ENCODE results near the gene PSMB7. TPM values are rescaled to one million over a fixed set of nuclear protein-coding genes. Genes with fewer than 3 reads are reported as not detected.

PSMB7 gene
- total and polyA plus RNA-seq, 8 donors = 39.0 to 99.9 (median 65.5) TPM

- Histone ChIP-seq H3K4me1 (peaks cover 0 to 4% (median 0%) of the 10 kb centered on the region in 3 donors), H3K9me3 (no peaks in the 10 kb centered on the region), H3K4me3 (no peak overlapping the region), H3K36me3 (peaks cover 0 to 21% (median 6%) of the 10 kb centered on the region in 3 donors), H3K27me3 (no peaks in the 10 kb centered on the region), H3K27ac (no peak overlapping the region)
- no peak for ATAC-seq
- DNase-seq = no peak
- TF ChIP-seq, protein P1, sequence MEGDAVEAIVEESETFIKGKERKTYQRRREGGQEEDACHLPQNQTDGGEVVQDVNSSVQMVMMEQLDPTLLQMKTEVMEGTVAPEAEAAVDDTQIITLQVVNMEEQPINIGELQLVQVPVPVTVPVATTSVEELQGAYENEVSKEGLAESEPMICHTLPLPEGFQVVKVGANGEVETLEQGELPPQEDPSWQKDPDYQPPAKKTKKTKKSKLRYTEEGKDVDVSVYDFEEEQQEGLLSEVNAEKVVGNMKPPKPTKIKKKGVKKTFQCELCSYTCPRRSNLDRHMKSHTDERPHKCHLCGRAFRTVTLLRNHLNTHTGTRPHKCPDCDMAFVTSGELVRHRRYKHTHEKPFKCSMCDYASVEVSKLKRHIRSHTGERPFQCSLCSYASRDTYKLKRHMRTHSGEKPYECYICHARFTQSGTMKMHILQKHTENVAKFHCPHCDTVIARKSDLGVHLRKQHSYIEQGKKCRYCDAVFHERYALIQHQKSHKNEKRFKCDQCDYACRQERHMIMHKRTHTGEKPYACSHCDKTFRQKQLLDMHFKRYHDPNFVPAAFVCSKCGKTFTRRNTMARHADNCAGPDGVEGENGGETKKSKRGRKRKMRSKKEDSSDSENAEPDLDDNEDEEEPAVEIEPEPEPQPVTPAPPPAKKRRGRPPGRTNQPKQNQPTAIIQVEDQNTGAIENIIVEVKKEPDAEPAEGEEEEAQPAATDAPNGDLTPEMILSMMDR (IDR thresholded peaks at IDR 0.05) = no peak
- intact Hi-C loops (cut with DNase I) = no loop called here
- 91 to 93% methylated on average over 14 of the region's 14 CpGs for WGBS, 2 donors
- no peak for FAIRE-seq
These were observed 111.5 kb downstream of the PSMB7 start for GRCh38 chr9:124303762-124304161.

Other genes starting within 250 kb of the PSMB7 start
- gene NEK6, start 157.5 kb downstream of the PSMB7 start, total RNA-seq = 10 to 100 TPM; 25.1 to 67.0 (median 34.2) TPM
- gene NEK6, start 157.5 kb downstream of the PSMB7 start, polyA plus RNA-seq = 10 to 100 TPM in 1 of 2 donors, 1 to 10 TPM in 1; 7.8 to 12.5 TPM
- not detected for gene ADGRD2, start 35.0 kb upstream of the PSMB7 start, total RNA-seq
- under 1 TPM in 1 of 2 donors, not detected in 1; 0.23 TPM for gene ADGRD2, start 35.0 kb upstream of the PSMB7 start, polyA plus RNA-seq
- gene NR5A1, start 92.0 kb upstream of the PSMB7 start, total RNA-seq = under 1 TPM in 1 of 6 donors, not detected in 5; 0.28 TPM
- under 1 TPM in 1 of 2 donors, not detected in 1; 0.05 TPM for gene NR5A1, start 92.0 kb upstream of the PSMB7 start, polyA plus RNA-seq

Measured in pancreas (tissue), 10 donors.